IMR-90 (cell line): Measurements from ENCODE around the gene ROBO3. TPM values are rescaled to one million over a fixed set of nuclear protein-coding genes. Genes with fewer than 3 reads are reported as not detected.

Source experiments
- ATAC-seq: fragments of 200-7000 bp; cut with Tn5 transposase; 2 replicates; pipeline ENCODE4 v1.9.1; 2020; ENCODE audit warnings: low read depth, mild to moderate bottlenecking, moderate library complexity
- BruUV-seq: library from RNA; stranded (reverse); fragments of 400-500 nt; replicated peaks from 2 replicates; lab custom pipeline; 2021; lab: Mats Ljungman, UMichigan
- CTCF ChIA-PET: fragments of 300-600 bp; formaldehyde crosslinking; extraction: SDS; loops from one replicate; lab custom pipeline; 2021; ENCODE audit warnings: antibody characterized with exemption; lab: Yijun Ruan, JAX
- POLR2A ChIA-PET: fragments of 300-600 bp; sonication (Branson Sonifier 250); formaldehyde crosslinking; loops from one replicate; lab custom pipeline; 2022; ENCODE audit warnings: antibody characterized with exemption; ENCODE audit not compliant: unreplicated experiment; lab: Charles Lee
- DNase-seq: peaks from one replicate; pipeline ENCODE4 v3.0.0; 2013
- H2AFZ ChIP-seq: replicated peaks from 2 replicates; pipeline ENCODE3; 2013; ENCODE audit warnings: low read length, mild to moderate bottlenecking; ENCODE audit not compliant: poor library complexity
- H2AK5ac ChIP-seq: 2 replicates; pipeline ENCODE4 v1.6.1; 2013; ENCODE audit warnings: low read depth, low read length, inconsistent platforms
- H2AK9ac ChIP-seq: replicated peaks from 2 replicates; pipeline ENCODE3; 2013; ENCODE audit warnings: mild to moderate bottlenecking, low read depth, low read length, moderate library complexity; ENCODE audit not compliant: poor library complexity
- H2BK120ac ChIP-seq: 2 replicates; pipeline ENCODE4 v1.6.1; 2013; ENCODE audit warnings: low read depth, low read length, inconsistent platforms
- H2BK15ac ChIP-seq: 3 replicates; pipeline ENCODE4 v1.6.1; 2013; ENCODE audit warnings: low read depth, low read length, inconsistent platforms
- H2BK20ac ChIP-seq: 2 replicates; pipeline ENCODE4 v1.6.1; 2013; ENCODE audit warnings: low read depth, mild to moderate bottlenecking, inconsistent platforms, low read length, moderate library complexity
- H2BK5ac ChIP-seq: 2 replicates; pipeline ENCODE4 v1.6.1; 2013; ENCODE audit warnings: mild to moderate bottlenecking, low read depth, low read length, inconsistent platforms; ENCODE audit not compliant: poor library complexity, severe bottlenecking
- H3K14ac ChIP-seq: replicated peaks from 2 replicates; pipeline ENCODE4 v1.6.1; 2013; ENCODE audit warnings: low read depth, low read length, inconsistent platforms
- H3K18ac ChIP-seq: 2 replicates; pipeline ENCODE4 v1.6.1; 2013; ENCODE audit warnings: low read depth, low read length, control low read depth
- H3K23ac ChIP-seq: 2 replicates; pipeline ENCODE4 v1.6.1; 2013; ENCODE audit warnings: low read depth, low read length, inconsistent platforms
- H3K27ac ChIP-seq: 2 replicates; pipeline ENCODE4 v1.5.1; 2013; ENCODE audit warnings: mild to moderate bottlenecking, control low read depth, low read length; ENCODE audit not compliant: insufficient read depth
- H3K27me3 ChIP-seq: 2 replicates; pipeline ENCODE4 v1.6.1; 2013; ENCODE audit warnings: low read length; ENCODE audit not compliant: control insufficient read depth, insufficient read depth
- H3K36me3 ChIP-seq: 2 replicates; pipeline ENCODE4 v1.6.1; 2013; ENCODE audit warnings: low read length, mixed read lengths; ENCODE audit not compliant: control insufficient read depth, insufficient read depth
- H3K4ac ChIP-seq: 2 replicates; pipeline ENCODE4 v1.6.1; 2013; ENCODE audit warnings: low read depth, low read length, inconsistent platforms
- H3K4me1 ChIP-seq: 2 replicates; pipeline ENCODE4 v1.6.1; 2013; ENCODE audit warnings: low read length, mixed read lengths; ENCODE audit not compliant: control insufficient read depth, insufficient read depth
- H3K4me2 ChIP-seq: 2 replicates; pipeline ENCODE4 v1.6.1; 2013; ENCODE audit warnings: low read depth, mild to moderate bottlenecking, control low read depth, low read length, moderate library complexity
- H3K4me3 ChIP-seq: 2 replicates; pipeline ENCODE4 v1.5.1; 2013; ENCODE audit warnings: low read depth, mild to moderate bottlenecking, control low read depth, low read length, moderate library complexity; ENCODE audit not compliant: insufficient read depth
- H3K56ac ChIP-seq: 2 replicates; pipeline ENCODE4 v1.6.1; 2013; ENCODE audit warnings: low read length, inconsistent platforms; ENCODE audit not compliant: insufficient read depth; ENCODE audit errors: extremely low read depth
- H3K79me1 ChIP-seq, 2 experiments: 2 replicates each; pipeline ENCODE4 v1.6.1; 2013; ENCODE audit warnings: low read length in 2 of 2, inconsistent platforms in 1 of 2, low read depth in 1 of 2
- H3K9ac ChIP-seq: 2 replicates; pipeline ENCODE4 v1.6.1; 2013; ENCODE audit warnings: low read depth, low read length, control low read depth
- H3K9me1 ChIP-seq: 2 replicates; pipeline ENCODE4 v1.6.1; 2013; ENCODE audit warnings: low read length, inconsistent platforms; ENCODE audit not compliant: insufficient read depth
- H3K9me3 ChIP-seq: 2 replicates; pipeline ENCODE4 v1.6.1; 2013; ENCODE audit warnings: low read length; ENCODE audit not compliant: control insufficient read depth, insufficient read depth
- H4K20me1 ChIP-seq: 2 replicates; pipeline ENCODE4 v1.6.1; 2013; ENCODE audit warnings: low read length, inconsistent platforms; ENCODE audit not compliant: insufficient read depth
- H4K5ac ChIP-seq: 2 replicates; pipeline ENCODE4 v1.6.1; 2013; ENCODE audit warnings: mild to moderate bottlenecking, low read depth, low read length, control low read depth
- H4K8ac ChIP-seq, 2 experiments: 2 replicates each; pipeline ENCODE4 v1.6.1; 2013; ENCODE audit warnings: low read depth in 2 of 2, low read length in 2 of 2, control low read depth in 1 of 2, inconsistent platforms in 1 of 2
- H4K91ac ChIP-seq: 2 replicates; pipeline ENCODE4 v1.6.1; 2013; ENCODE audit warnings: low read depth, low read length, inconsistent platforms; ENCODE audit not compliant: insufficient read depth
- CEBPB ChIP-seq: IDR thresholded peaks from 2 replicates; pipeline ENCODE4 v1.6.1; 2012; ENCODE audit warnings: low read depth, low read length, improper control_type of control experiment
- CHD1 ChIP-seq: IDR thresholded peaks from 2 replicates; pipeline ENCODE4 v1.6.1; 2012; ENCODE audit warnings: low read depth, low read length, improper control_type of control experiment
- FOS ChIP-seq: fragments of 150-350 bp; IDR thresholded peaks from 2 replicates; pipeline ENCODE4 v1.6.1; 2016; ENCODE audit warnings: low read depth, low read length
- NFE2L2 ChIP-seq: fragments of 150-350 bp; IDR thresholded peaks from 2 replicates; pipeline ENCODE4 v1.6.1; 2016; ENCODE audit warnings: low read depth, mild to moderate bottlenecking, low read length
- RAD21 ChIP-seq: IDR thresholded peaks from 2 replicates; pipeline ENCODE4 v1.6.1; 2012; ENCODE audit warnings: low read length, improper control_type of control experiment
- RFX5 ChIP-seq: IDR thresholded peaks from 2 replicates; pipeline ENCODE4 v1.8.0; 2012; ENCODE audit warnings: low read depth, mild to moderate bottlenecking, low read length, moderate library complexity
- SMC3 ChIP-seq: fragments of 150-350 bp; IDR thresholded peaks from 2 replicates; pipeline ENCODE4 v1.6.1; 2016; ENCODE audit warnings: low read depth, mild to moderate bottlenecking, antibody characterized with exemption, low read length, moderate library complexity
- USF2 ChIP-seq: fragments of 150-350 bp; IDR thresholded peaks from 2 replicates; pipeline ENCODE4 v1.6.1; 2017; ENCODE audit warnings: mild to moderate bottlenecking, antibody characterized with exemption, low read length, low read depth
- WGBS, 2 experiments: methylation state at CpG; one replicate each; pipeline versions ENCODE4 v1.1.5 to v1.1.7; 2013; ENCODE audit warnings: missing lambda C conversion rate in 2 of 2; ENCODE audit not compliant: insufficient read length in 1 of 2; ENCODE audit errors: extremely low coverage in 2 of 2; 5-methylcytosine and 5-hydroxymethylcytosine counted together
- dilution Hi-C: fragments of 300-500 bp; cut with HindIII; formaldehyde crosslinking; loops from one replicate; pipeline ENCODE4 v1.14.3; 2018; ENCODE audit warnings: low sequenced_read_pairs; ENCODE audit not compliant: unreplicated experiment
- in situ Hi-C: fragments of 300-500 bp; cut with MboI; formaldehyde crosslinking; loops from 3 replicates; pipeline ENCODE4 v1.14.3; 2019; ENCODE audit warnings: low sequenced_read_pairs, inconsistent platforms, mixed read lengths
- intact Hi-C: fragments of 100-400 bp; cut with micrococcal nuclease; formaldehyde crosslinking; loops from 2 replicates; pipeline ENCODE4 v1.10.0; 2022
- polyA plus RNA-seq, 3 experiments: library from polyadenylated mRNA; depleted of rRNA; stranded (reverse); fragments of >200 nt; gene quantifications; 2 replicates each; pipeline ENCODE4 v1.2.3, GENCODE V29; 2012; ENCODE audit warnings: low replicate concordance in 1 of 3
- total RNA-seq: library from RNA; depleted of rRNA; stranded (reverse); fragments of >200 nt; gene quantifications from 2 replicates; pipeline ENCODE4 v1.2.3, GENCODE V29; 2012
- TF ChIP-seq, protein P1 (sequence below): conservative IDR thresholded peaks from 2 replicates; pipeline ENCODE4 v1.5.1; 2012; ENCODE audit warnings: mild to moderate bottlenecking, low read depth, low read length, improper control_type of control experiment

Gene ROBO3
- total and polyA plus RNA-seq, 2 of the 4 experiments (the other 2 are of a cell fraction): 12.0 to 54.1 TPM

- TF ChIP-seq CEBPB (no peak), SMC3 (no peak)
These were observed 19.1 kb downstream of the ROBO3 start (continued) for GRCh38 chr11:124884340-124884739.

DNA sequence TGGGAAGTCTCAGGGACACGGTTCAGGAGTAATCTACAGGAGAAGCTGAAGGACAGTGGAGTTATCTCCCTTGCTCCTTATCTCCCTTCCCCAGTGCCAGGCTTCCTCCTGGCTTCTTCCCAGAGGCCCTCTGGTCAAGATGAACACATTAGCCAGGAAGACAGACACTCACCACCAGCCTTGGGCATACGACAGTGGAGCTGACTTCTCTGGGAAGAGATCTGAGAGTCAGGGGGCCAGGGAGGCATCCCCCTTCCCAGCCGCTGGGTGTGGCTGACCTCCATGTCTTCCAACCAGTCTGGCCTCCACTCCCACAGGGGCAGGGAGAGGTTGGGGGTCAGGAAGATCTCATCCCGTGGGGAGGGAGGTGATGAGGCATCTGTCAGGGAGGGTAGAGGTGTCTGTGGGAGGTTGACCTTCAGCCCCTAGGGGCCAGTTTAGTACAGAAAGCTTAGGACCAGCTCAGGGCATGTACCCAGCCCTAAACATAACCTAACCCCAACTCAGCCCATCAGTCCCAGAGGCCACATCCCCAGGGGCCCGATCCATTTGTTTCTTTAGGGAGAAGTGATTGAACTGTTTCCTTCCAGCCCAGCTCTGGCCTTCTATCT is 19.7 kb downstream of the ROBO3 start:
- Histone ChIP-seq H2AK5ac (no peak overlapping the region), H3K18ac (no peak overlapping the region), H3K4me2 (no peak overlapping the region), H2BK15ac (no peak overlapping the region), H3K4me3 (no peak overlapping the region), H3K9me3 (no peaks in the 10 kb centered on the region), H3K79me1 (no peaks in the 10 kb centered on the region), H3K4ac (no peak overlapping the region), H3K4me1 (no peaks in the 10 kb centered on the region), H2AFZ (no peak overlapping the region), H2BK20ac (no peak overlapping the region), H4K20me1 (no peaks in the 10 kb centered on the region), H3K23ac (no peak overlapping the region), H2AK9ac (no peak overlapping the region), H3K9ac (no peak overlapping the region), H2BK5ac (no peak overlapping the region), H2BK120ac (no peak overlapping the region), H3K14ac (no peak overlapping the region), H4K91ac (no peak overlapping the region), H3K9me1 (peaks cover 3% of the 10 kb centered on the region; the same call in 1 of the 2 replicates), H3K56ac (no peak overlapping the region), H4K5ac (no peak overlapping the region), H3K27me3 (no peaks in the 10 kb centered on the region), H3K27ac (no peak overlapping the region), H4K8ac (no peak overlapping the region), H3K36me3 (no peaks in the 10 kb centered on the region)
- in situ Hi-C loops (no loop called here), intact Hi-C loops (no loop called here), dilution Hi-C loops (no loop called here)
- TF ChIP-seq NFE2L2: no peak
- TF ChIP-seq CHD1: no peak
- no peak for TF ChIP-seq RFX5
- no peak for TF ChIP-seq FOS
- no peak for TF ChIP-seq USF2
- TF ChIP-seq, protein P1, sequence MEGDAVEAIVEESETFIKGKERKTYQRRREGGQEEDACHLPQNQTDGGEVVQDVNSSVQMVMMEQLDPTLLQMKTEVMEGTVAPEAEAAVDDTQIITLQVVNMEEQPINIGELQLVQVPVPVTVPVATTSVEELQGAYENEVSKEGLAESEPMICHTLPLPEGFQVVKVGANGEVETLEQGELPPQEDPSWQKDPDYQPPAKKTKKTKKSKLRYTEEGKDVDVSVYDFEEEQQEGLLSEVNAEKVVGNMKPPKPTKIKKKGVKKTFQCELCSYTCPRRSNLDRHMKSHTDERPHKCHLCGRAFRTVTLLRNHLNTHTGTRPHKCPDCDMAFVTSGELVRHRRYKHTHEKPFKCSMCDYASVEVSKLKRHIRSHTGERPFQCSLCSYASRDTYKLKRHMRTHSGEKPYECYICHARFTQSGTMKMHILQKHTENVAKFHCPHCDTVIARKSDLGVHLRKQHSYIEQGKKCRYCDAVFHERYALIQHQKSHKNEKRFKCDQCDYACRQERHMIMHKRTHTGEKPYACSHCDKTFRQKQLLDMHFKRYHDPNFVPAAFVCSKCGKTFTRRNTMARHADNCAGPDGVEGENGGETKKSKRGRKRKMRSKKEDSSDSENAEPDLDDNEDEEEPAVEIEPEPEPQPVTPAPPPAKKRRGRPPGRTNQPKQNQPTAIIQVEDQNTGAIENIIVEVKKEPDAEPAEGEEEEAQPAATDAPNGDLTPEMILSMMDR: no peak
- no peak for TF ChIP-seq RAD21
- ChIA-PET CTCF (no interaction called here), POLR2A (interaction anchor here (0.5 kb wide), 1 partner anchor 9 kb away, joined by 3 read pairs; no protein-coding TSS in a partner anchor)
- DNase-seq (no peak), ATAC-seq (no peak)
- no CpG with 5 or more reads among the region's 5 CpGs for WGBS, 2 experiments
- BruUV-seq: no TSS peak
